Natural killer cell (primary cell): ENCODE data around the gene RIPPLY1. TPM values are rescaled to one million over a fixed set of nuclear protein-coding genes. Genes with fewer than 3 reads are reported as not detected.

ENCODE experiments used
- ATAC-seq, 3 donors: fragments of 150-1000 bp in 2 of 3; fragments of 200-7000 bp in 1 of 3; cut with Tn5 transposase; 1 replicate in 1 of 3; 2 replicates in 2 of 3; pipeline ENCODE4 v1.10.0; 2021; ENCODE audit warnings: mild to moderate bottlenecking in 2 of 3, moderate library complexity in 2 of 3
- DNase-seq, 2 donors: peaks; one replicate each; pipeline versions ENCODE4 v3.0.0 to v3.0.0-alpha.2; 2013 to 2021; ENCODE audit warnings: mixed read lengths in 1 of 2
- H3K27ac ChIP-seq: one replicate; pipeline ENCODE4 v1.5.1; 2013; ENCODE audit warnings: mild to moderate bottlenecking, low read length
- H3K27me3 ChIP-seq: one replicate; pipeline ENCODE4 v1.6.1; 2013; ENCODE audit warnings: low read length; ENCODE audit not compliant: control insufficient read depth, insufficient read depth
- H3K36me3 ChIP-seq: one replicate; pipeline ENCODE4 v1.6.1; 2013; ENCODE audit warnings: low read length; ENCODE audit not compliant: control insufficient read depth, insufficient read depth
- H3K4me1 ChIP-seq: one replicate; pipeline ENCODE4 v1.6.1; 2013; ENCODE audit warnings: low read length; ENCODE audit not compliant: control insufficient read depth, insufficient read depth
- H3K4me3 ChIP-seq: one replicate; pipeline ENCODE4 v1.5.1; 2013; ENCODE audit warnings: low read length
- H3K9me3 ChIP-seq: one replicate; pipeline ENCODE4 v1.6.1; 2013; ENCODE audit warnings: low read length; ENCODE audit not compliant: control insufficient read depth, insufficient read depth
- H3K27ac Mint-ChIP-seq, 2 donors: one replicate each; pipeline ENCODE4 v1.8.0; 2022; ENCODE audit warnings: mild to moderate bottlenecking in 2 of 2, mixed read lengths in 2 of 2, moderate library complexity in 1 of 2
- H3K27me3 Mint-ChIP-seq, 2 donors: one replicate each; pipeline ENCODE4 v1.8.0; 2022; ENCODE audit warnings: low read depth in 2 of 2, mixed read lengths in 2 of 2
- H3K36me3 Mint-ChIP-seq: one replicate; pipeline ENCODE4 v1.8.0; 2022; ENCODE audit warnings: mixed read lengths
- H3K4me1 Mint-ChIP-seq, 2 donors: one replicate each; pipeline ENCODE4 v1.8.0; 2022; ENCODE audit warnings: mixed read lengths in 2 of 2
- H3K4me3 Mint-ChIP-seq: one replicate; pipeline ENCODE4 v1.8.0; 2022; ENCODE audit warnings: mild to moderate bottlenecking, moderate library complexity, mixed read lengths
- H3K9me3 Mint-ChIP-seq, 2 donors: one replicate each; pipeline ENCODE4 v1.8.0; 2022; ENCODE audit warnings: mixed read lengths in 2 of 2
- WGBS: methylation state at CpG from one replicate; pipeline ENCODE4 v1.1.7; 2013; ENCODE audit warnings: missing lambda C conversion rate; ENCODE audit not compliant: insufficient coverage; 5-methylcytosine and 5-hydroxymethylcytosine counted together
- intact Hi-C: fragments of 100-400 bp; cut with micrococcal nuclease; formaldehyde crosslinking; loops from one replicate; pipeline ENCODE4 v1.14.2; 2022
- total RNA-seq, 4 donors: library from RNA; stranded (reverse); fragments of 120-200 nt in 1 of 4; gene quantifications; one replicate each; pipeline versions ENCODE4 v1.2.3 to v1.2.4, GENCODE V29; 2013 to 2022
- TF ChIP-seq, protein P1 (sequence below): fragments of 200-600 bp; IDR thresholded peaks from one replicate; pipeline ENCODE4 v1.8.0; 2022; ENCODE audit warnings: antibody characterized with exemption

Gene RIPPLY1
- total RNA-seq, 3 donors from 2014 or later (not counting 1 experiment from before 2014, with no cell fraction given): not detected

DNA sequence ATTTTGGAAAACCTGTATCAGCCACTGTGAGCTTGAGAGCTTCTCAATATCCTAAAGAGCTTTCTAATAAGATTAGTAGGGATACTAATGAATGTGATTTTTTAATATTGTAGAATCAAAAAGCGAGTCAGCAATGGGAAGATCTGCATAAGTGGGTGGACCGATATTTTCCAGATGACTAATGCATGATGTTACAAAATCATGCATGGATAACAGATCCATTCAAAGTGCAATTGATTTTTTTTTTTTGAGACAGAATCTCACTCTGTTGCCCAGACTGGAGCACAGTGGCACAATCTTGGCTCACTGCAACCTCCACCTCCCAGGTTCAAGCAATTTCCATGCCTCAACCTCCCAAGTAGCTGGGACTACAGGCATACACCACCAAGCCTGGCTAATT, 9.7 kb upstream of the RIPPLY1 start:
- Mint-ChIP-seq H3K4me3 (no peak overlapping the region), H3K27me3 (peaks cover 14 to 21% of the 10 kb centered on the region in 2 donors), H3K27ac (no peak overlapping the region), H3K36me3 (no peaks in the 10 kb centered on the region), H3K9me3 (no peaks in the 10 kb centered on the region), H3K4me1 (peaks cover 5 to 6% of the 10 kb centered on the region in 2 donors)
- no peak for ATAC-seq
- Histone ChIP-seq H3K4me1 (peaks cover under 1% of the 10 kb centered on the region), H3K4me3 (no peak overlapping the region), H3K36me3 (no peaks in the 10 kb centered on the region), H3K27ac (no peak overlapping the region), H3K27me3 (no peaks in the 10 kb centered on the region), H3K9me3 (no peaks in the 10 kb centered on the region)
- 86% methylated on average over 2 of the region's 2 CpGs for WGBS
- TF ChIP-seq, protein P1, sequence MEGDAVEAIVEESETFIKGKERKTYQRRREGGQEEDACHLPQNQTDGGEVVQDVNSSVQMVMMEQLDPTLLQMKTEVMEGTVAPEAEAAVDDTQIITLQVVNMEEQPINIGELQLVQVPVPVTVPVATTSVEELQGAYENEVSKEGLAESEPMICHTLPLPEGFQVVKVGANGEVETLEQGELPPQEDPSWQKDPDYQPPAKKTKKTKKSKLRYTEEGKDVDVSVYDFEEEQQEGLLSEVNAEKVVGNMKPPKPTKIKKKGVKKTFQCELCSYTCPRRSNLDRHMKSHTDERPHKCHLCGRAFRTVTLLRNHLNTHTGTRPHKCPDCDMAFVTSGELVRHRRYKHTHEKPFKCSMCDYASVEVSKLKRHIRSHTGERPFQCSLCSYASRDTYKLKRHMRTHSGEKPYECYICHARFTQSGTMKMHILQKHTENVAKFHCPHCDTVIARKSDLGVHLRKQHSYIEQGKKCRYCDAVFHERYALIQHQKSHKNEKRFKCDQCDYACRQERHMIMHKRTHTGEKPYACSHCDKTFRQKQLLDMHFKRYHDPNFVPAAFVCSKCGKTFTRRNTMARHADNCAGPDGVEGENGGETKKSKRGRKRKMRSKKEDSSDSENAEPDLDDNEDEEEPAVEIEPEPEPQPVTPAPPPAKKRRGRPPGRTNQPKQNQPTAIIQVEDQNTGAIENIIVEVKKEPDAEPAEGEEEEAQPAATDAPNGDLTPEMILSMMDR: no peak
- intact Hi-C loops: no loop called here
- DNase-seq: no peak

DNA sequence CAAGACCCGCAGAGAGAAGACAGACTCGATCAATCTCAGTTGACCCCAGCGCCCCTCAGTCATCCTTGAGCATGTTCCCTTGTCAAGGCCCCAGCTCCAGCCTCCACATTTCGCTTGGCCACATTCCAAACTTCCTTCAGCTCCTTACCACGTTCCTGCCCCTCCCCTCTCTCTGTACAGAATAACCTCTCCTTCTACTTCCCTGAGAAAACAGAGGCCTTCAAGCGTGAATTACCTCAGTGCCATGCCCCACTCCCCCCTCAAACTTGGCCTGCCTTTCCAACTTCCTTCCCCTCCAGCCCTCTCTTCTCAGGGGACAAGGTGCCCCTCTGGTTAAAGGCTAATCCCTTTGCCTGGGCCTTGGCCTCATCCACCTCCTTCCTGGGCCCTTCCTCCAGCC, 3.2 kb upstream of the RIPPLY1 start:
- Mint-ChIP-seq H3K4me1 (no peaks in the 10 kb centered on the region), H3K27ac (no peak overlapping the region), H3K27me3 (peaks cover 2 to 5% of the 10 kb centered on the region in 2 donors), H3K36me3 (no peaks in the 10 kb centered on the region), H3K4me3 (no peak overlapping the region), H3K9me3 (no peaks in the 10 kb centered on the region)
- 72% methylated on average over 6 of the region's 6 CpGs for WGBS
- no peaks in the 10 kb centered on the region for H3K36me3 ChIP-seq
- no peak for DNase-seq
- intact Hi-C loops: no loop called here
- H3K4me1 ChIP-seq: no peaks in the 10 kb centered on the region
- TF ChIP-seq, protein P1: no peak
- H3K4me3 ChIP-seq: no peak overlapping the region
- H3K9me3 ChIP-seq: no peaks in the 10 kb centered on the region
- H3K27me3 ChIP-seq: no peaks in the 10 kb centered on the region
- ATAC-seq: no peak
- no peak overlapping the region for H3K27ac ChIP-seq

DNA sequence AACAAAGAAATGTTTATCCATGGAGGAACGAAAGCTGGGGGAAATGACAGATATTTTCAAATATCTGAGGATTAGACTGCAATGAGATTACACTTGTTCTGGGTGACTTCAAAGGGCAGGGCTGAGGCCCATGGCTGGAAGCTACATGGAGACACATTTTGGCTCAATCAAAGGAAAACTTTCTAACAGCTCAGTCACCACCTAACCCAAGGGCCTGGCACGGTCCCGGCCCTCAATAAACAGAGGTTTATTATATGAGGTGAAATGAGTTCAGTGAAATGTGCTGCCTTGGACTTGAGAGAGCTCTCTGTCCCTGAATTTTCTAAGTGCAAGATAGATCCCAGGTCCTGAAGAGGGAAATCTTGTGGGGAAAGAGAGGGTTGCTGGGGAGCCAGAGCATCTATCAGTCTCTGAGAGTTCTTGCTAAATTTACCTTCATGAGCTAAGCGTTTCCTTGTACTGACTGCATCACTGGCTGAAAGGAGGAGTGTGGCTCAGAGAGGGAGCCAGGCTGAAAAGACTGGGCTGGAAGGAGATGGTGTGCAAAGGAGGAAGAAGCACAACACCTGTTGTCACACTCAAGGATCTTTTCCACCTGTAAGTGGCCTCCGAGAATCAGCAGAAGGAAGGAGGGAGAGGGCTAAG, 2.0 kb upstream of the RIPPLY1 start:
- no peaks in the 10 kb centered on the region for H3K9me3 ChIP-seq
- no peak overlapping the region for H3K27ac ChIP-seq
- H3K9me3 Mint-ChIP-seq: no peaks in the 10 kb centered on the region
- H3K4me1 Mint-ChIP-seq: no peaks in the 10 kb centered on the region
- peaks cover 0 to 3% of the 10 kb centered on the region in 2 donors for H3K27me3 Mint-ChIP-seq
- H3K27me3 ChIP-seq: no peaks in the 10 kb centered on the region
- no peaks in the 10 kb centered on the region for H3K36me3 ChIP-seq
- no peak for ATAC-seq
- H3K4me3 ChIP-seq: no peak overlapping the region
- TF ChIP-seq, protein P1: no peak
- intact Hi-C loops: no loop called here
- DNase-seq: no peak
- no peak overlapping the region for H3K4me3 Mint-ChIP-seq
- no peaks in the 10 kb centered on the region for H3K4me1 ChIP-seq
- WGBS: 95% methylated on average over 2 of the region's 5 CpGs
- H3K27ac Mint-ChIP-seq: no peak overlapping the region
- no peaks in the 10 kb centered on the region for H3K36me3 Mint-ChIP-seq
